HEK293 (cell line): Measurements from ENCODE around the gene PELI3.

Source experiments
- CTCF ChIA-PET: fragments of 350-600 bp; formaldehyde crosslinking; extraction: SDS; loops from one replicate; lab custom pipeline; 2021; ENCODE audit warnings: antibody characterized with exemption; lab: Yijun Ruan, JAX
- POLR2A ChIA-PET: fragments of 300-600 bp; formaldehyde crosslinking; extraction: SDS; loops from one replicate; lab custom pipeline; 2020; ENCODE audit warnings: antibody characterized with exemption, inconsistent platforms; lab: Yijun Ruan, JAX
- H3K27ac ChIP-seq: fragments of 200-500 bp; sonication (Bioruptor generic); 2 replicates; pipeline ENCODE4 v1.5.1; 2014; ENCODE audit warnings: low read depth, low read length, control low read depth, inconsistent platforms; ENCODE audit errors: extremely low read depth
- H3K36me3 ChIP-seq, 2 experiments: fragments of 200-500 bp in 1 of 2; sonication (Bioruptor generic) in 1 of 2; 1 replicate in 1 of 2; 2 replicates in 1 of 2; pipeline ENCODE4 v1.5.1; 2014 to 2017; ENCODE audit warnings: inconsistent platforms in 2 of 2, low read length in 2 of 2; ENCODE audit not compliant: control insufficient read depth in 2 of 2, insufficient read depth in 1 of 2
- H3K4me1 ChIP-seq: fragments of 200-500 bp; sonication (Bioruptor generic); 2 replicates; pipeline ENCODE4 v1.5.1; 2014; ENCODE audit warnings: mild to moderate bottlenecking, low read length, inconsistent platforms; ENCODE audit not compliant: control insufficient read depth, insufficient read depth
- H3K4me3 ChIP-seq: 2 replicates; pipeline ENCODE4 v1.5.1; 2011; ENCODE audit warnings: low read depth, mild to moderate bottlenecking, control low read depth, low read length, moderate library complexity
- H3K9me3 ChIP-seq: fragments of 200-500 bp; sonication (Bioruptor generic); 2 replicates; pipeline ENCODE4 v1.5.1; 2014; ENCODE audit warnings: low read depth, low read length, inconsistent platforms; ENCODE audit not compliant: control insufficient read depth, insufficient read depth
- GLI2 ChIP-seq: fragments of 450-650 bp; formaldehyde crosslinking; IDR thresholded peaks from 2 replicates; pipeline ENCODE4; 2017; ENCODE audit warnings: missing biosample characterization, missing genetic modification characterization, low read depth, borderline replicate concordance
- MZF1 ChIP-seq: fragments of 450-650 bp; formaldehyde crosslinking; IDR thresholded peaks from 2 replicates; pipeline ENCODE4 v1.5.1; 2017; ENCODE audit warnings: missing biosample characterization, missing genetic modification characterization, borderline replicate concordance
- ZBTB20 ChIP-seq: fragments of 450-650 bp; formaldehyde crosslinking; IDR thresholded peaks from 2 replicates; pipeline ENCODE4 v1.5.1; 2016; ENCODE audit warnings: missing biosample characterization, missing genetic modification characterization
- ZBTB44 ChIP-seq: fragments of 450-650 bp; IDR thresholded peaks from 2 replicates; pipeline ENCODE4 v1.5.1; 2018; ENCODE audit warnings: missing biosample characterization, mild to moderate bottlenecking, missing genetic modification characterization
- ZBTB48 ChIP-seq: fragments of 450-650 bp; formaldehyde crosslinking; IDR thresholded peaks from 2 replicates; pipeline ENCODE4 v1.5.1; 2016; ENCODE audit warnings: missing biosample characterization, missing genetic modification characterization
- ZBTB49 ChIP-seq: fragments of 450-650 bp; formaldehyde crosslinking; IDR thresholded peaks from 2 replicates; pipeline ENCODE4 v1.5.1; 2016; ENCODE audit warnings: missing biosample characterization, missing genetic modification characterization, low read depth
- ZNF10 ChIP-seq: fragments of 450-650 bp; formaldehyde crosslinking; IDR thresholded peaks from 2 replicates; pipeline ENCODE4 v1.5.1; 2017; ENCODE audit warnings: missing biosample characterization, missing genetic modification characterization
- ZNF18 ChIP-seq: fragments of 450-650 bp; formaldehyde crosslinking; IDR thresholded peaks from 2 replicates; pipeline ENCODE4 v1.5.1; 2016; ENCODE audit warnings: missing biosample characterization, missing genetic modification characterization
- ZNF274 ChIP-seq, 2 experiments: fragments of 200-500 bp in 1 of 2; fragments of 450-650 bp in 1 of 2; sonication (Bioruptor generic) in 1 of 2; formaldehyde crosslinking in 1 of 2; IDR thresholded peaks; 2 replicates each; pipeline versions ENCODE4 v1.5.1 to v1.6.1; 2014 to 2016; ENCODE audit warnings: borderline replicate concordance in 1 of 2, inconsistent platforms in 1 of 2, low read length in 1 of 2, missing biosample characterization in 1 of 2, missing genetic modification characterization in 1 of 2
- ZNF302 ChIP-seq: fragments of 450-650 bp; formaldehyde crosslinking; IDR thresholded peaks from 2 replicates; pipeline ENCODE4 v1.5.1; 2016; ENCODE audit warnings: missing biosample characterization, missing genetic modification characterization, low read depth
- ZNF311 ChIP-seq: fragments of 450-650 bp; formaldehyde crosslinking; IDR thresholded peaks from 2 replicates; pipeline ENCODE4 v1.5.1; 2017; ENCODE audit warnings: missing biosample characterization, missing genetic modification characterization, borderline replicate concordance
- ZNF366 ChIP-seq: fragments of 450-650 bp; formaldehyde crosslinking; conservative IDR thresholded peaks from 2 replicates; pipeline ENCODE4 v1.5.1; 2016; ENCODE audit warnings: missing biosample characterization, missing genetic modification characterization
- ZNF521 ChIP-seq: fragments of 450-650 bp; formaldehyde crosslinking; IDR thresholded peaks from 2 replicates; pipeline ENCODE4 v1.5.1; 2017; ENCODE audit warnings: missing biosample characterization, mild to moderate bottlenecking, missing genetic modification characterization
- ZNF596 ChIP-seq: fragments of 450-650 bp; IDR thresholded peaks from 2 replicates; pipeline ENCODE4 v1.5.0; 2018; ENCODE audit warnings: missing biosample characterization, mild to moderate bottlenecking, missing genetic modification characterization, moderate library complexity
- ZNF629 ChIP-seq: fragments of 450-650 bp; formaldehyde crosslinking; IDR thresholded peaks from 2 replicates; pipeline ENCODE4 v1.5.1; 2017; ENCODE audit warnings: missing biosample characterization, missing genetic modification characterization
- ZNF791 ChIP-seq: fragments of 450-650 bp; formaldehyde crosslinking; IDR thresholded peaks from 2 replicates; pipeline ENCODE4 v1.5.1; 2016; ENCODE audit warnings: missing biosample characterization, missing genetic modification characterization
- ZSCAN30 ChIP-seq: fragments of 450-650 bp; IDR thresholded peaks from 2 replicates; pipeline ENCODE4 v1.5.1; 2018; ENCODE audit warnings: missing biosample characterization, mild to moderate bottlenecking, missing genetic modification characterization, moderate library complexity
- TF ChIP-seq, protein P1 (sequence below): fragments of 450-650 bp; formaldehyde crosslinking; IDR thresholded peaks from 2 replicates; pipeline ENCODE4 v1.5.1; 2016; ENCODE audit warnings: missing biosample characterization, missing genetic modification characterization
- TF ChIP-seq, protein P2 (sequence below): fragments of 450-650 bp; formaldehyde crosslinking; IDR thresholded peaks from 2 replicates; pipeline ENCODE4 v1.5.1; 2016; ENCODE audit warnings: missing biosample characterization, missing genetic modification characterization

The PELI3 gene

DNA sequence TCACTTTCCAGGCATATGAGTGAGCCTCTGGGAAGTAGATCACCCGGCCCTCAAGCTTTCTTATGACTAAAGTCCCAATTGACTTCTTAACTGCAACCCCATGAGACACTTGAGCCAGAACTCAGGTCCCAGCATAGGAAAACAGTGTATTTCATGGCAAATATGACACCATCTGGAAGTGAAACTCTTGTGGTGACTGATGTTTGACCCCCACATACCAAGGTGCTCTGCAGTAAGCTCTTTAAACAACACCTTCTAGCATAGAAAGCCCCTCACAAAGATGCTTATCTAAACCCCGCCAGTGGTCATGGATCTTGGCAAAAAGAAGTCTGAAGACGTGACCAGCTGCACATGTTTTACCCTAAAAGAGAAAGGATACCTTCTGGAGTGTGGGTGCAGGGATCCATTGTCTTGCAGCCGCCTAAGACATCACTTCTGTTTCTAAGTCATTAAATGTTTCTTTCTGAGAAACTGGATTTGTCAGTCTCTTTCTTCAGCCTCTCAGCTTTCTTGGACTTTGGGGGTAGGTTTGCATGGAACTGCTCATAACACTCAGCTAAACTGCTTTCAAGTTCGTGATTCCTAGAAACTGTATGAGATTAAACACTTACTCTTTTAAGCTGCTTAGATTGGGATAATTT, 7.4 kb upstream of the PELI3 start:
- Histone ChIP-seq H3K27ac (no peak overlapping the region), H3K36me3 (no peaks in the 10 kb centered on the region), H3K4me1 (no peaks in the 10 kb centered on the region), H3K9me3 (no peaks in the 10 kb centered on the region), H3K4me3 (no peak overlapping the region)
- ChIA-PET POLR2A (no interaction called here), CTCF (interaction anchor here (0.8 to 1.4 kb wide), 3 partner anchors 30 to 70 kb away, joined by 3 read pairs; no protein-coding TSS in a partner anchor)
- TF ChIP-seq ZBTB44 (tag by site-specific recombination), result no peak
- TF ChIP-seq ZBTB49 (tag by site-specific recombination), result no peak
- TF ChIP-seq ZNF18 (tag by site-specific recombination), result no peak
- no peak for TF ChIP-seq ZNF302 (tag by site-specific recombination)
- TF ChIP-seq GLI2, result no peak

DNA sequence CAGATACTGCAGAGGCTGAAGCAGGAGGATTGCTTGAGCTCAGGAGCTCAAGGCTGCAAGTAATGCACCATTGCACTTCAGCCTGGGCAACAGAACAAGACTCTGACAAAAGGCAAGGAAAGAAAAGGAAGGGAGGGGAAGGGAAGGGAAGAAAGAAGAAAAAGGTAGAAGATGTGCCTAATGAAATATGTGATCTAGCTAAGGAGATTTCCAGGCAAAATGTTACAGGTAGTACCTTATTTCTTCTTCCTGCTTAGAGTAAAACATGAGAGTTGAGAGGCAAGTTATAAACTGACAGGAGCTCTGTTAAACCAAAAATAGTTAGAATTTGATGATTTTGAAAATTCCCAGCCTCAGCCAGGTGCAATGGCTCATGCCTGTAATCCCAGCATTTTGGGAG, 4.7 kb upstream of the PELI3 start:
- H3K36me3 ChIP-seq, result no peaks in the 10 kb centered on the region
- TF ChIP-seq ZNF311 (tag by site-specific recombination), result no peak
- no peak for TF ChIP-seq ZNF791
- TF ChIP-seq, protein P1, sequence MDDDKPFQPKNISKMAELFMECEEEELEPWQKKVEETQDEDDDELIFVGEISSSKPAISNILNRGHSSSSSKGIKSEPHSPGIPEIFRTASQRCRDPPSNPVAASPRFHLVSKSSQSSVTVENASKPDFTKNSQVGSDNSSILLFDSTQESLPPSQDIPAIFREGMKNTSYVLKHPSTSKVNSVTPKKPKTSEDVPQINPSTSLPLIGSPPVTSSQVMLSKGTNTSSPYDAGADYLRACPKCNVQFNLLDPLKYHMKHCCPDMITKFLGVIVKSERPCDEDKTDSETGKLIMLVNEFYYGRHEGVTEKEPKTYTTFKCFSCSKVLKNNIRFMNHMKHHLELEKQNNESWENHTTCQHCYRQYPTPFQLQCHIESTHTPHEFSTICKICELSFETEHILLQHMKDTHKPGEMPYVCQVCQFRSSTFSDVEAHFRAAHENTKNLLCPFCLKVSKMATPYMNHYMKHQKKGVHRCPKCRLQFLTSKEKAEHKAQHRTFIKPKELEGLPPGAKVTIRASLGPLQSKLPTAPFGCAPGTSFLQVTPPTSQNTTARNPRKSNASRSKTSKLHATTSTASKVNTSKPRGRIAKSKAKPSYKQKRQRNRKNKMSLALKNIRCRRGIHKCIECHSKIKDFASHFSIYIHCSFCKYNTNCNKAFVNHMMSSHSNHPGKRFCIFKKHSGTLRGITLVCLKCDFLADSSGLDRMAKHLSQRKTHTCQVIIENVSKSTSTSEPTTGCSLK (tag by site-specific recombination), result no peak
- no peak for TF ChIP-seq ZNF10 (tag by site-specific recombination)
- no peak for TF ChIP-seq MZF1
- TF ChIP-seq ZNF596 (tag by site-specific recombination), result no peak
- TF ChIP-seq ZNF629, result no peak
- TF ChIP-seq, protein P2, sequence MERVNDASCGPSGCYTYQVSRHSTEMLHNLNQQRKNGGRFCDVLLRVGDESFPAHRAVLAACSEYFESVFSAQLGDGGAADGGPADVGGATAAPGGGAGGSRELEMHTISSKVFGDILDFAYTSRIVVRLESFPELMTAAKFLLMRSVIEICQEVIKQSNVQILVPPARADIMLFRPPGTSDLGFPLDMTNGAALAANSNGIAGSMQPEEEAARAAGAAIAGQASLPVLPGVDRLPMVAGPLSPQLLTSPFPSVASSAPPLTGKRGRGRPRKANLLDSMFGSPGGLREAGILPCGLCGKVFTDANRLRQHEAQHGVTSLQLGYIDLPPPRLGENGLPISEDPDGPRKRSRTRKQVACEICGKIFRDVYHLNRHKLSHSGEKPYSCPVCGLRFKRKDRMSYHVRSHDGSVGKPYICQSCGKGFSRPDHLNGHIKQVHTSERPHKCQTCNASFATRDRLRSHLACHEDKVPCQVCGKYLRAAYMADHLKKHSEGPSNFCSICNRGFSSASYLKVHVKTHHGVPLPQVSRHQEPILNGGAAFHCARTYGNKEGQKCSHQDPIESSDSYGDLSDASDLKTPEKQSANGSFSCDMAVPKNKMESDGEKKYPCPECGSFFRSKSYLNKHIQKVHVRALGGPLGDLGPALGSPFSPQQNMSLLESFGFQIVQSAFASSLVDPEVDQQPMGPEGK, result no peak
- no peak for TF ChIP-seq ZSCAN30 (tag by site-specific recombination)
- TF ChIP-seq ZBTB20, result no peak
- TF ChIP-seq ZNF274 (IDR thresholded peaks at IDR 0.05; ENCODE audit: low read length), result no peak
- TF ChIP-seq ZNF274 (tag by site-specific recombination; IDR thresholded peaks at IDR 0.05; ENCODE audit: borderline replicate concordance), result no peak
- TF ChIP-seq ZNF366 (tag by site-specific recombination), result no peak
- no peak for TF ChIP-seq ZBTB48 (tag by site-specific recombination)
- TF ChIP-seq ZNF521 (tag by site-specific recombination), result no peak
- ChIA-PET POLR2A (interaction anchor here (0.6 kb wide), 2 partner anchors 23 to 79 kb away, joined by 3 to 4 read pairs; partner anchors contain the start of gene MRPL11), CTCF (interaction anchor here (0.6 to 1.5 kb wide), 3 partner anchors 23 to 306 kb away, joined by 3 to 6 read pairs (median 4); partner anchors contain the start of gene MRPL11)
- H3K4me1 ChIP-seq, result no peaks in the 10 kb centered on the region
- H3K27ac ChIP-seq, result no peak overlapping the region
- no peaks in the 10 kb centered on the region for H3K9me3 ChIP-seq
- H3K4me3 ChIP-seq, result no peak overlapping the region
